GM18507 (cell line): ENCODE measurements around the gene ICAM5.
"Not testable (repeated sequence)": the region's sequence is repeated elsewhere in the genome, so short reads cannot be mapped to it uniquely, and the experiment has no call there.

ENCODE experiments used
- DNase-seq: peaks from one replicate; pipeline ENCODE4 v3.0.0; 2011; ENCODE audit warnings: low read depth; ENCODE audit not compliant: insufficient read length; ENCODE audit errors: extremely low spot score
- FAIRE-seq: peaks from 2 replicates; lab custom pipeline; 2011; peaks lifted over from hg19 to GRCh38; lab: Jason Lieb, UNC

The ICAM5 gene

GRCh38 chr19:10334588-10335351 is 45.0 kb downstream of the ICAM5 start:
- DNase-seq (no peak), FAIRE-seq (no peak)

DNA sequence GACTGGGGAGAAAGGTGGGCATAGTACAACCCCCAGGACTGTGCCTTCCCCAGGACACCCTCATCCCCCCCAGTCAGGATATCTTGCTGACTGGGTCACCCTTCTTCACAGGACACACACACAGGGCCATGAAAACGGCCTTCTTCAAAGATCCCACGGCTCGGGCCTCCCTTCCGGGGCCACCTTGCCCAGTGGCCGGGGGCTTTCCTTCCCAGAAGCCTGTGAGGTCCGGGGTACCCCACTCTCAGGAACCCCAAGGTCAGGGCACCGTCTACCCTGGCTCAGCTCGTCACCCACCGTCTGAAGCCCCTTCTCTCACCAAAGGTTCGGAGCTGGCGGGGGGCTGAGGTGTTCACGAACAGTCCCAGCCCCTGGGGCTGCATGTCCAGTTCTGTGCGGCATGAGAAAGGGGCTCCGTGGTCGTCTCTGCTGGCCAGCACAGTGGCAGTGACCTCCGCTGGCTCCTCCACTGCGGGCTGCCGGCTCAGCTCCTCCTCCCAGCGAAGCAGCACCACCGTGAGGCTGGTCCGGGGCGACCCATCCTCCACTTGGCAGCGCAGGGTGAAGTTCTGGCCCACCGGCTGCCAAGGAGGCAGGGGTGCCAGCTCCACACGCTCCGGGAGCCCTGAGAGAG is 45.7 kb downstream of the ICAM5 start:
- DNase-seq (no peak), FAIRE-seq (no peak)

GRCh38 chr19:10336725-10337124 is 47.0 kb downstream of the ICAM5 start:
- DNase-seq, FAIRE-seq: not testable (repeated sequence)

DNA sequence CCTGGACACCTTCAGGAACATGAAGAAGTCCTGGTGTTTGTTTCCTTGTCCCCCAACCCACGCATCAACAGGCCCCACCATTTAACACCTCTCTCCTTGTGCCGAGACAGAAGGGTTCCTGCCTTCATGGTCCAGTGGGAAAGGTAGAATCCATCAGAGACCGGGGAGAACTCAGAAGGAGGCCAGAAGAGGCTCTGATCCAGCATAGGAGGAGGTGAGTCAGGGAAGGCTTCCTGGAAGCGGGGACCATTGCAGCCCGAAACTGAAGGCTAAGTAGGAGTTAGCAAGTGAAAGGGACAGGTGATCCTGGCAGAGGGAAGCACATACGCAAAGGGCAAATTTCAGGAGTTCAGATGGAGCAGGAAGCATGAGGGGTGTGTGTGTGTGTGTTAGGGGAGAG is 49.2 kb downstream of the ICAM5 start:
- no peak for DNase-seq
- no peak for FAIRE-seq

- FAIRE-seq, result peak; percentile 91
- no peak for DNase-seq
Measured at GRCh38 chr19:10339380-10339960, 49.7 kb downstream of the ICAM5 start, which contains the start of gene ICAM3. ICAM3 (minus strand) TSS chr19:10339624; CDS start chr19:10339614, 10 bp downstream.

GRCh38 chr19:10339977-10340376 is 50.2 kb downstream of the ICAM5 start:
- DNase-seq (no peak), FAIRE-seq (no peak)

- no peak for FAIRE-seq
- no peak for DNase-seq
Measured at GRCh38 chr19:10343495-10343894, 53.7 kb downstream of the ICAM5 start.

DNA sequence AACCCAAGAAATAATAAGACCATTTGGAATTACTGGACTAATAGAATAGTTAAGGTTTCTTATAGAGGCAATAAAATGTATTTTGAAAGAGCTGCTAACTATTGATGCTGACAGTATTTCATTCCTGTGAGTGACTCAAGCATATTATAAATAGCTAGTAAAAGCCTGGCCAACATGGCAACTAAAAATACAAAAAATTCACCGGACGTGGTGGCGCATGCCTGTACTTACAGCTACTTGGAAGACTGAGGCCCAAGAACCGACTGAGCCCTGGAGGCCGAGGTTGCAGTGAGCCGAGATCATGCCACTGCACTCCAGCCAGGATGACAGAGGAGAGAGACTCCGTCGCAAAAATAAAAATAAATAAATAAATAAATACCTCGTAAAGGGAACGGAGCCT is 55.0 kb downstream of the ICAM5 start:
- no peak for DNase-seq
- FAIRE-seq, result no peak
